ENCODE data around the gene ANLN.

- TF ChIP-seq CTCF (IDR thresholded peaks at IDR 0.05; ENCODE audit: insufficient read depth, low read length, poor library complexity, severe bottlenecking) (no peak), EZH2phosphoT487 (conservative IDR thresholded peaks at IDR 0.05; ENCODE audit: low read length) (no peak)
Measured at GRCh38 chr7:36390199-36391090, 783 bp downstream of the ANLN start.

Measured in SU-DHL-6 (cell line).